ENCODE results near the gene NEDD8. TPM values are rescaled to one million over a fixed set of nuclear protein-coding genes. Genes with fewer than 3 reads are reported as not detected.
A peak's percentile ranks its signal among the peaks of the same experiment; 100 is the strongest.

The NEDD8 gene
- total RNA-seq, 8 experiments from 2014 or later, result 180 to 362 (median 267) TPM

DNA sequence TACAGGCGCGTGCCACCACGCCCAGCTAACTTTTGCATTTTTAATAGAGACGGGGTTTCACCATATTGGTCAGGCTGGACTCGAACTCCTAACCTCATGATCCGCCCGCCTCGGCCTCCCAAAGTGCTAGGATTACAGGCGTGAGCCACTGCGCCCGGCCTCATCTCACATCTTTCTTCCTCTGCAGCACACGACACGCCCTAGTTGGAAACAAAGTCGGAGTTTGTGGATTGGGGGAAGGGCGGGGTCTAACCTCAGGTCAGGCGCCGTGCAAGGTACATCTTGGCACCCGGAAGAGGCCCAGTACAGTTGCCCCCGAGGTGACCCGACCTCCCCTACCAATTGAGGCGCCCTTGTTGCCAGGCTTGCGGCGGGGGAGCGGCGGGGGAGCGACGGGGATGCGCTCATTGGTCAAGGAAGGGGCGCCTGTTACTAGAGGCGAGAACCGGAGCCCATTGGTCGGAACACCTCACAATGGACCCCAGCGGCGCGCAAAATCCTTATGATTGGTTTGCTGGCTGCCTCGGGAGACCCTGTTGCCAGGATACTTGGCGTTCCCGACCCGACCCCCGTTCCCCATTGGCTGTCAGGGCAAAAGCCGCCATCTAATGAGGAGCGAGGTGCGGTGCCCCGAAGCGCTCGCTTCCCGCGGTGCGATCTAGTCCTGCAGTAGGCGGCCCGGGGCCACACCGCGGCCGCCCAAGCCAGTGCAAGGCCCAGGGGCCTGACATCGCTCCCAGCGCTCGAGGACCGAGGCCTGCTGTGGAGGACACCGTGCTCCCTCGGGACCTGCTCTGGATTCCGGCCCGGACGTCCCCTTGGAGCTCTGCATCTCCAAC, 60.5 kb downstream of the NEDD8 start, which contains the start of gene REC8:
REC8 (plus strand) TSS at position 659 of the 839 bp plus-strand sequence. CDS start 473 bp downstream, outside the sequence.
- in situ Hi-C loops (cut with MboI; ENCODE audit: low pct_unique_long_range_greater_than_20kb in 2 of 9, low sequenced_read_pairs in 9 of 9, unreplicated experiment in 9 of 9), result no loop called here
- peak in 7 of 8 experiments; percentile 8 to 96 (median 94) for ATAC-seq (replicated peaks in 6 of 8)

DNA sequence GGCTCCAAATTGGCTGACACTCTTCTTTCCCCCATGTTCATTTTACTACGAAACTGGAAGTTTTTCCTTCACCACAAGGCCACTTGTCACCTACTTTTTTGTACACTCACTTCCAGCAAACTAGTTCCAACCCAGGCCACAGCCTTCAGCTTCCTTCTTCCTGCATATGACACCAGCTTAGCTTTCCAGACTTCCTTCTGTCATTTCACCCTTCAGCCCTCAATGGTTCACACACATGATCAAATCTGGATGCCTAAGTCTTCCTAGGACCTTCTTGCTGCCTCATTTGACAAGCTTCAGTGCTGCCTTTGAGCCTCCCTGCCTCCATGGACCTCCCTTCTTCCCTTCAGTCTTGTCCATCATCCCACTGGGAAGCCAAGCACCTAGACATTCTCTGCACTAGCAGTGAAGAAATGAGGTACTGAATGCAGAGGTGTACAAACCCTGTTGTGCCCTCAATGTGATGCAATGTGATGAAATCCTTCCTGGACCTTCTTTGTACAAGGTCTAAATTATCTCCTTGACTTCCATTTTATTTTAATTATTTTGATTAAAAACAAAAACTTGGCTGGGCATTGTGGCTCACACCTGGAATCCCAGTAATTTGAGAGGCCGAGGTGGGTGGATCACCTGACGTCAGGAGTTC, 64.6 kb downstream of the NEDD8 start:
- Histone ChIP-seq H3K27ac (no peak overlapping the region), H3K4me1 (replicated peaks in 1 of 2) (no peaks in the 10 kb centered on the region), H3K4me3 (no peak overlapping the region)
- in situ Hi-C loops (cut with MboI; ENCODE audit: low pct_unique_long_range_greater_than_20kb in 2 of 9, low sequenced_read_pairs in 9 of 9, unreplicated experiment in 9 of 9), result no loop called here
- WGBS, 10 experiments, result 80 to 100% (median 97%) methylated on average over 1 to 3 of the region's 3 CpGs; no CpG with 5 or more reads in 2 of the 10 experiments
- no peak for ATAC-seq (replicated peaks in 6 of 8)

More for the DNA sequence above, 60.5 kb downstream of the NEDD8 start, which contains the start of gene REC8:
- peak within 1 kb of the TSS; percentile 35 to 72 (median 49) for H3K4me3 ChIP-seq
- WGBS, 10 experiments, result 13 to 71% (median 43%) methylated on average over 3 to 17 of the region's 63 CpGs; no CpG with 5 or more reads in 3 of the 10 experiments
- H3K4me1 ChIP-seq (replicated peaks in 1 of 2), result no peaks in the 10 kb centered on the region
- peak within 1 kb of the TSS in 1 of 2 donors; percentile 38 for H3K27ac ChIP-seq

Other genes starting within 250 kb of the NEDD8 start
- 10 to 100 TPM in 3 of 8 experiments, 1 to 10 TPM in 5; 2.2 to 38.3 (median 7.0) TPM for gene DHRS4L2, start 243.4 kb downstream of the NEDD8 start, total RNA-seq
- 10 to 100 TPM in 6 of 8 experiments, 1 to 10 TPM in 2; 3.7 to 44.7 (median 25.6) TPM for gene CARMIL3, start 180.4 kb downstream of the NEDD8 start, total RNA-seq
- 1 to 10 TPM in 4 of 8 experiments, under 1 TPM in 4; 0.54 to 3.3 (median 1.2) TPM for gene CPNE6, start 160.8 kb downstream of the NEDD8 start, total RNA-seq
- 10 to 100 TPM in 7 of 8 experiments, 1 to 10 TPM in 1; 7.6 to 66.5 (median 33.2) TPM for gene PCK2, start 138.1 kb downstream of the NEDD8 start, total RNA-seq
- 10 to 100 TPM; 43.1 to 80.7 (median 52.6) TPM for gene DCAF11, start 117.6 kb downstream of the NEDD8 start, total RNA-seq
- gene NRL, start 117.4 kb downstream of the NEDD8 start, total RNA-seq, result 1 to 10 TPM; 1.1 to 2.6 (median 2.1) TPM
- gene FITM1, start 101.7 kb downstream of the NEDD8 start, total RNA-seq, result 1 to 10 TPM in 2 of 8 experiments, under 1 TPM in 5, not detected in 1; 0.27 to 2.2 (median 0.83) TPM
- gene PSME1, start 96.2 kb downstream of the NEDD8 start, total RNA-seq, result 100 to 1,000 TPM in 4 of 8 experiments, 10 to 100 TPM in 4; 40.1 to 318 (median 102) TPM
- 10 to 100 TPM; 16.7 to 41.2 (median 26.0) TPM for gene EMC9, start 90.8 kb downstream of the NEDD8 start, total RNA-seq
- 100 to 1,000 TPM in 5 of 8 experiments, 10 to 100 TPM in 3; 77.2 to 504 (median 129) TPM for gene PSME2, start 85.8 kb downstream of the NEDD8 start, total RNA-seq
- gene RNF31, start 84.9 kb downstream of the NEDD8 start, total RNA-seq, result 10 to 100 TPM; 35.0 to 79.5 (median 46.3) TPM
- 100 to 1,000 TPM in 2 of 8 experiments, 10 to 100 TPM in 4, 1 to 10 TPM in 2; 6.6 to 151 (median 34.7) TPM for gene IRF9, start 71.1 kb downstream of the NEDD8 start, total RNA-seq
- 10 to 100 TPM in 6 of 8 experiments, 1 to 10 TPM in 2; 2.6 to 41.2 (median 23.5) TPM for gene REC8, start 60.3 kb downstream of the NEDD8 start, total RNA-seq
- 10 to 100 TPM; 17.4 to 90.0 (median 39.8) TPM for gene IPO4, start 43.6 kb downstream of the NEDD8 start, total RNA-seq
- gene TM9SF1, start 36.9 kb downstream of the NEDD8 start, total RNA-seq, result 10 to 100 TPM; 17.6 to 53.1 (median 30.8) TPM
- gene TSSK4, start 26.7 kb downstream of the NEDD8 start, total RNA-seq, result 10 to 100 TPM in 1 of 8 experiments, 1 to 10 TPM in 7; 1.8 to 10.1 (median 3.4) TPM
- 10 to 100 TPM; 48.4 to 76.0 (median 55.8) TPM for gene CHMP4A, start 18.9 kb downstream of the NEDD8 start, total RNA-seq
- gene MDP1, start 16.3 kb downstream of the NEDD8 start, total RNA-seq, result 10 to 100 TPM; 12.1 to 38.8 (median 27.0) TPM
- gene GMPR2, start 562 bp upstream of the NEDD8 start, total RNA-seq, result 10 to 100 TPM; 46.7 to 87.8 (median 69.0) TPM
- gene TINF2, start 10.3 kb upstream of the NEDD8 start, total RNA-seq, result 10 to 100 TPM; 33.4 to 54.3 (median 44.4) TPM
- 1 to 10 TPM in 7 of 8 experiments, under 1 TPM in 1; 0.92 to 4.7 (median 2.1) TPM for gene TGM1, start 30.8 kb upstream of the NEDD8 start, total RNA-seq
- gene RABGGTA, start 39.2 kb upstream of the NEDD8 start, total RNA-seq, result 10 to 100 TPM; 13.3 to 28.0 (median 19.6) TPM
- gene DHRS1, start 67.4 kb upstream of the NEDD8 start, total RNA-seq, result 10 to 100 TPM; 11.4 to 26.5 (median 16.4) TPM
- gene NOP9, start 67.5 kb upstream of the NEDD8 start, total RNA-seq, result 10 to 100 TPM; 13.5 to 32.8 (median 16.6) TPM
- gene CIDEB, start 75.6 kb upstream of the NEDD8 start, total RNA-seq, result 1 to 10 TPM in 1 of 8 experiments, under 1 TPM in 2, not detected in 5; 0.32 to 1.6 (median 0.40) TPM
- gene LTB4R2, start 77.8 kb upstream of the NEDD8 start, total RNA-seq, result 10 to 100 TPM in 1 of 8 experiments, 1 to 10 TPM in 7; 1.3 to 14.6 (median 2.3) TPM
- gene LTB4R, start 79.1 kb upstream of the NEDD8 start, total RNA-seq, result 10 to 100 TPM in 1 of 8 experiments, 1 to 10 TPM in 6, under 1 TPM in 1; 0.92 to 13.6 (median 2.1) TPM
- 1 to 10 TPM in 4 of 8 experiments, under 1 TPM in 4; 0.43 to 3.7 (median 1.2) TPM for gene ADCY4, start 102.7 kb upstream of the NEDD8 start, total RNA-seq
- 1 to 10 TPM in 3 of 8 experiments, under 1 TPM in 2, not detected in 3; 0.29 to 7.9 (median 1.3) TPM for gene RIPK3, start 107.6 kb upstream of the NEDD8 start, total RNA-seq
- gene NFATC4, start 135.8 kb upstream of the NEDD8 start, total RNA-seq, result 100 to 1,000 TPM in 3 of 8 experiments, 10 to 100 TPM in 2, 1 to 10 TPM in 3; 5.1 to 345 (median 13.4) TPM
- 10 to 100 TPM in 3 of 8 experiments, 1 to 10 TPM in 5; 2.1 to 78.7 (median 6.3) TPM for gene NYNRIN, start 166.6 kb upstream of the NEDD8 start, total RNA-seq
- 1 to 10 TPM in 4 of 8 experiments, under 1 TPM in 4; 0.16 to 7.9 (median 1.1) TPM for gene CBLN3, start 197.3 kb upstream of the NEDD8 start, total RNA-seq
- gene KHNYN, start 197.6 kb upstream of the NEDD8 start, total RNA-seq, result 10 to 100 TPM in 7 of 8 experiments, 1 to 10 TPM in 1; 8.5 to 59.9 (median 17.4) TPM
- 10 to 100 TPM; 34.6 to 72.5 (median 55.1) TPM for gene SDR39U1, start 210.4 kb upstream of the NEDD8 start, total RNA-seq